ENCODE data around the gene ELMO1. TPM values are rescaled to one million over a fixed set of nuclear protein-coding genes. Genes with fewer than 3 reads are reported as not detected.

The ELMO1 gene
- total and polyA plus RNA-seq, 2 donors from 2014 or later = 6.0 to 35.4 TPM

DNA sequence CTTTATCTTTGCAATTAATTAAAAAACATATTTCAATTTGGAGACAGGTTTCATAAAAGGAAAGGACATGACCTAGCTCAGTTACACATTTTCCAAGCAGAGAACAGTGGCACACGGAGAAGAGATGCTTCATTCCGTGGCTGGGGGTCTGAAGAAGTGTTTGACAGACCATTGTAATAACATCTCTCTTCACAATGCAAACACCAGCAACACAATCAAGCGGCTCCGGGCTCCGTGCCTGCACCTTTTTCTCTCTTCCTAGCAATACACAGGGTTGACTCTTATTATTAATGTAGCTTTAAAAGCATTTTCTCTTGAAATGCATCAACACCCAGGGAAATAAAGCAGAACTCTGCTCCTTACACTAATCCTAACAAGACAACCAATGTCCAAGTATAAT, 463.3 kb downstream of the ELMO1 start:
- H3K4me3 ChIP-seq (ENCODE audit: low read length in 3 of 3) = no peak overlapping the region
- no peaks in the 10 kb centered on the region for H3K27me3 ChIP-seq (ENCODE audit: control insufficient read depth, insufficient read depth, low read length)
- peaks cover 0 to 3% (median 0%) of the 10 kb centered on the region in 3 donors for H3K4me1 ChIP-seq (ENCODE audit: control insufficient read depth in 2 of 3, insufficient read depth in 2 of 3, low read depth in 1 of 3, low read length in 3 of 3)
- intact Hi-C loops (cut with DNase I) = loop anchor here (10.0 kb wide), 1 partner anchor 209 kb away; no protein-coding TSS in a partner anchor
- TF ChIP-seq, protein P1, sequence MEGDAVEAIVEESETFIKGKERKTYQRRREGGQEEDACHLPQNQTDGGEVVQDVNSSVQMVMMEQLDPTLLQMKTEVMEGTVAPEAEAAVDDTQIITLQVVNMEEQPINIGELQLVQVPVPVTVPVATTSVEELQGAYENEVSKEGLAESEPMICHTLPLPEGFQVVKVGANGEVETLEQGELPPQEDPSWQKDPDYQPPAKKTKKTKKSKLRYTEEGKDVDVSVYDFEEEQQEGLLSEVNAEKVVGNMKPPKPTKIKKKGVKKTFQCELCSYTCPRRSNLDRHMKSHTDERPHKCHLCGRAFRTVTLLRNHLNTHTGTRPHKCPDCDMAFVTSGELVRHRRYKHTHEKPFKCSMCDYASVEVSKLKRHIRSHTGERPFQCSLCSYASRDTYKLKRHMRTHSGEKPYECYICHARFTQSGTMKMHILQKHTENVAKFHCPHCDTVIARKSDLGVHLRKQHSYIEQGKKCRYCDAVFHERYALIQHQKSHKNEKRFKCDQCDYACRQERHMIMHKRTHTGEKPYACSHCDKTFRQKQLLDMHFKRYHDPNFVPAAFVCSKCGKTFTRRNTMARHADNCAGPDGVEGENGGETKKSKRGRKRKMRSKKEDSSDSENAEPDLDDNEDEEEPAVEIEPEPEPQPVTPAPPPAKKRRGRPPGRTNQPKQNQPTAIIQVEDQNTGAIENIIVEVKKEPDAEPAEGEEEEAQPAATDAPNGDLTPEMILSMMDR (IDR thresholded peaks at IDR 0.05; ENCODE audit: borderline replicate concordance, extremely low read depth, insufficient read depth) = no peak
- no peaks in the 10 kb centered on the region for H3K9me3 ChIP-seq (ENCODE audit: control insufficient read depth in 2 of 3, insufficient read depth in 1 of 3, low read length in 3 of 3)
- H3K27ac ChIP-seq (ENCODE audit: low read depth in 2 of 2, low read length in 2 of 2) = no peak overlapping the region
- no peaks in the 10 kb centered on the region for H3K36me3 ChIP-seq (ENCODE audit: control insufficient read depth in 2 of 3, insufficient read depth in 3 of 3, low read length in 3 of 3)
- DNase-seq (no peak), FAIRE-seq (no peak)
- no peak overlapping the region for H3K9ac ChIP-seq (ENCODE audit: low read length in 3 of 3)

DNA sequence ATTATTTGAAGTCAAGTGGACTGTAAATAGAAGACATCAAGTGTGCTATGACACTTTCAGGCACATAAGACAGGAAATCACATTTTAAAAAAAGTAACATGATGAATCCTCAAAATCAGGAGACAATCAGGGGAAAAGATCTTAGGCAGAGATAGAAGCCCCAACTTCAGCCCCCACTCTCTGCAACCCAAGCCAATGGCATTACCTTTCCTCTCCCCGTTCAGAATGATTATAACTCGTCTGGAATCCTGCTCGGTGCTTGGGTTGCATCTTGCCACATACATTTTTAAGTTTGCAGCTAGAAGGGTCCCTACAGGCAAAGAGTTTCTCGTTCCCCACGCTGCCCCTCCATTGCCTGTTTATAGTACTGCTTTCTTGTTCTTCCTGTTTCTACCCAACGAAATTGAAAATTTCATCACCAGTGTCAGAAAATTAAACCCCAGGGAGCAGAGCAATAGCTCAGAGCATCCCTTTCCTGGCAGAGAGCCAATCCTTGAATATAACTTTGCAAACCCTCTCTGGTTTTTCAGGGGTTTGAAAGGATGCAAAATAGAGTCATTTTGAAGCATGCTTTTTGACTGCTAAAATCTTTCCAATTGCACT, 463.9 kb downstream of the ELMO1 start:
- TF ChIP-seq, protein P1 (IDR thresholded peaks at IDR 0.05; ENCODE audit: borderline replicate concordance, extremely low read depth, insufficient read depth) = no peak
- Histone ChIP-seq H3K9me3 (ENCODE audit: control insufficient read depth in 2 of 3, insufficient read depth in 1 of 3, low read length in 3 of 3) (no peaks in the 10 kb centered on the region), H3K4me1 (ENCODE audit: control insufficient read depth in 2 of 3, insufficient read depth in 2 of 3, low read depth in 1 of 3, low read length in 3 of 3) (peaks cover 0 to 3% (median 0%) of the 10 kb centered on the region in 3 donors), H3K27me3 (ENCODE audit: control insufficient read depth, insufficient read depth, low read length) (no peaks in the 10 kb centered on the region), H3K36me3 (ENCODE audit: control insufficient read depth in 2 of 3, insufficient read depth in 3 of 3, low read length in 3 of 3) (no peaks in the 10 kb centered on the region), H3K4me3 (ENCODE audit: low read length in 3 of 3) (no peak overlapping the region), H3K9ac (ENCODE audit: low read length in 3 of 3) (no peak overlapping the region), H3K27ac (ENCODE audit: low read depth in 2 of 2, low read length in 2 of 2) (no peak overlapping the region)
- no peak for DNase-seq
- no peak for FAIRE-seq
- intact Hi-C loops (cut with DNase I) = loop anchor here (10.0 kb wide), 1 partner anchor 210 kb away; no protein-coding TSS in a partner anchor

DNA sequence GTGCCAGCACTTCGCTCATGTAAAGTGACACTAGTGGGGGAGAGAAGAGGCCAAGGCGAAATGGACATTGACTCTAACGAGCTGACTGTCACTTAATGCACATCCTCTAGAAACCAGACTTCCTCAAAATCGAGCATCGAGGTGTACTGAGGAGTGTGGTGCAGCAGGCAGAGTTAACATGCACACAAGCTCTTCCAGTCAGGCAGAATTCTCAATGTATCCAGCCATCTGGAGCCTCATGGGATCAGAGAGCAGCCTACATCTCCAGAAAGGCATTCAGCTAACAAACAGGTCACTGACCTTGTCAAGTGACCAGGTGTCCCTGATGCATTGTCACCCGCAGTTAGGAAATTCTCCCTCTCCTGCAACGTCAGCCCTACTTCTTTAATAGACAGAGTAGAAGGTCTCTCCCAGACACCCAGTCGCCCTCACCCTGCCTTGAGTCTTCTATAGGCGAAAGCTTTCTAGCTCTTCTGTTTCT, 464.6 kb downstream of the ELMO1 start:
- Histone ChIP-seq H3K9me3 (ENCODE audit: control insufficient read depth in 2 of 3, insufficient read depth in 1 of 3, low read length in 3 of 3) (no peaks in the 10 kb centered on the region), H3K4me1 (ENCODE audit: control insufficient read depth in 2 of 3, insufficient read depth in 2 of 3, low read depth in 1 of 3, low read length in 3 of 3) (peaks cover 0 to 3% (median 0%) of the 10 kb centered on the region in 3 donors), H3K4me3 (ENCODE audit: low read length in 3 of 3) (no peak overlapping the region), H3K27me3 (ENCODE audit: control insufficient read depth, insufficient read depth, low read length) (no peaks in the 10 kb centered on the region), H3K9ac (ENCODE audit: low read length in 3 of 3) (no peak overlapping the region), H3K36me3 (ENCODE audit: control insufficient read depth in 2 of 3, insufficient read depth in 3 of 3, low read length in 3 of 3) (no peaks in the 10 kb centered on the region), H3K27ac (ENCODE audit: low read depth in 2 of 2, low read length in 2 of 2) (no peak overlapping the region)
- intact Hi-C loops (cut with DNase I) = loop anchor here (10.0 kb wide), 1 partner anchor 211 kb away; no protein-coding TSS in a partner anchor
- TF ChIP-seq, protein P1 (IDR thresholded peaks at IDR 0.05; ENCODE audit: borderline replicate concordance, extremely low read depth, insufficient read depth) = no peak
- FAIRE-seq = no peak
- DNase-seq = peak in 3 of 5 donors; percentile 18 to 68 (median 60)

Data from kidney (tissue), 14 donors.